ENCODE data around the gene RAF1. TPM values are rescaled to one million over a fixed set of nuclear protein-coding genes. Genes with fewer than 3 reads are reported as not detected.

RAF1 gene
- total and polyA plus RNA-seq, 2 of the 13 experiments (the other 11 are each of a cell fraction or from before 2014, with no cell fraction given): 72.2 to 91.4 TPM

DNA sequence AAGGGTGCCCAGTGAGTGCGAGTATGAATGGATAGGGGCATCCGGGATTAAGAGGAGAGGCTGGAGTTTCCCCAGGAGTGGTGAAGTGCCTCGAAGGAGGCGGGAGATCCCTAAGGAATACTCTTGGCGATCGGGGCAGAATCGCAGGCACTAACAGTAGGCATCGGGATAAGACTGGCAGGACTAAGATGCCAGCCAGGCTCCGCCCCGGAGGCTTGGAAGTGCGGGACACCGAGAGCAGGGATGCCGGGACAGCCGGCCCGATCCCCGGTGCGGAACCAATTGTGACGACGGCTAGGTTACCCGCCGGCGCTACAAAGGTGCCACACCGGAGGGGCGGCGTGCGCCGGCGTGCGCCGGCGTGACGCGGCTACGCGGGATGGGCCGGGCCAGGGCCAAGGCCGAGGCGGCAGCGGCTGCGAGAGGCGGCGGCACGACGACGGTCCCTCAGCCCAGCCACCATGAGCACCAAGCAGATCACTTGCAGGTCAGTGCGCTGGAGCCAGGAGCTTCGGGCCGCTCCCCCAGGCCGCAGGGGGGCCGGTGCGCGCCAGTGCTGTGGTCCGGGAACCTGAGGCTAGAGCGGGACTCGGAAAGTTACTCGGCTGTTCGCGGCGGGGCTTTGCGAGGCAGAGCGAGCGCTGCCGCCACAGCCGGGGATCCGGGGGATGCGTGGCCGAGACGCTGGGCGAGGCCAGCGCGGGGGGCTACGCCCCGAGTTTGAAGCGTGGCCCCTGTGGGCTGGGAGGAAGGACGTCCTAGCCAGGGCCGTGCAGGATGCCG, 107.0 kb downstream of the RAF1 start, which contains the start of gene MKRN2 (continued):
- TF ChIP-seq PAX8 (CRISPR knock-in tag; IDR thresholded peaks at IDR 0.05; ENCODE audit: borderline replicate concordance) (peak; percentile 81; the same call in 1 of the 2 replicates), RFXANK (CRISPR knock-in tag; IDR thresholded peaks at IDR 0.05) (no peak), ETV5 (CRISPR knock-in tag; IDR thresholded peaks at IDR 0.05; ENCODE audit: borderline replicate concordance) (peak; percentile 60), TP53 (CRISPR knock-in tag; conservative IDR thresholded peaks at IDR 0.05) (0 out of 2 replicates have a peak, but pooled peaks have one; percentile 53), MTA1 (CRISPR knock-in tag; IDR thresholded peaks at IDR 0.05; ENCODE audit: borderline replicate concordance) (peak; percentile 42; the same call in 1 of the 2 replicates), KAT8 (CRISPR knock-in tag; IDR thresholded peaks at IDR 0.05) (peak; percentile 92), ZNF678 (CRISPR knock-in tag; IDR thresholded peaks at IDR 0.05) (0 out of 2 replicates have a peak, but pooled peaks have one; percentile 78), NFATC3 (CRISPR knock-in tag; IDR thresholded peaks at IDR 0.05) (no peak), KLF11 (CRISPR knock-in tag; IDR thresholded peaks at IDR 0.05) (no peak), PHF20 (CRISPR knock-in tag; IDR thresholded peaks at IDR 0.05) (peak; percentile 88), ZNF142 (CRISPR knock-in tag; IDR thresholded peaks at IDR 0.05) (peak; percentile 56; the same call in 1 of the 2 replicates), ZNF780A (CRISPR knock-in tag; IDR thresholded peaks at IDR 0.05) (no peak), KLF12 (CRISPR knock-in tag; IDR thresholded peaks at IDR 0.05; ENCODE audit: borderline replicate concordance) (peak; percentile 96), PLRG1 (conservative IDR thresholded peaks at IDR 0.05) (no peak), TARDBP (CRISPR knock-in tag; IDR thresholded peaks at IDR 0.05) (no peak; the same call in 1 of the 2 replicates)
- TF ChIP-seq, protein P1, sequence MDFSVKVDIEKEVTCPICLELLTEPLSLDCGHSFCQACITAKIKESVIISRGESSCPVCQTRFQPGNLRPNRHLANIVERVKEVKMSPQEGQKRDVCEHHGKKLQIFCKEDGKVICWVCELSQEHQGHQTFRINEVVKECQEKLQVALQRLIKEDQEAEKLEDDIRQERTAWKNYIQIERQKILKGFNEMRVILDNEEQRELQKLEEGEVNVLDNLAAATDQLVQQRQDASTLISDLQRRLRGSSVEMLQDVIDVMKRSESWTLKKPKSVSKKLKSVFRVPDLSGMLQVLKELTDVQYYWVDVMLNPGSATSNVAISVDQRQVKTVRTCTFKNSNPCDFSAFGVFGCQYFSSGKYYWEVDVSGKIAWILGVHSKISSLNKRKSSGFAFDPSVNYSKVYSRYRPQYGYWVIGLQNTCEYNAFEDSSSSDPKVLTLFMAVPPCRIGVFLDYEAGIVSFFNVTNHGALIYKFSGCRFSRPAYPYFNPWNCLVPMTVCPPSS (IDR thresholded peaks at IDR 0.05): no peak
- TF ChIP-seq, protein P2, sequence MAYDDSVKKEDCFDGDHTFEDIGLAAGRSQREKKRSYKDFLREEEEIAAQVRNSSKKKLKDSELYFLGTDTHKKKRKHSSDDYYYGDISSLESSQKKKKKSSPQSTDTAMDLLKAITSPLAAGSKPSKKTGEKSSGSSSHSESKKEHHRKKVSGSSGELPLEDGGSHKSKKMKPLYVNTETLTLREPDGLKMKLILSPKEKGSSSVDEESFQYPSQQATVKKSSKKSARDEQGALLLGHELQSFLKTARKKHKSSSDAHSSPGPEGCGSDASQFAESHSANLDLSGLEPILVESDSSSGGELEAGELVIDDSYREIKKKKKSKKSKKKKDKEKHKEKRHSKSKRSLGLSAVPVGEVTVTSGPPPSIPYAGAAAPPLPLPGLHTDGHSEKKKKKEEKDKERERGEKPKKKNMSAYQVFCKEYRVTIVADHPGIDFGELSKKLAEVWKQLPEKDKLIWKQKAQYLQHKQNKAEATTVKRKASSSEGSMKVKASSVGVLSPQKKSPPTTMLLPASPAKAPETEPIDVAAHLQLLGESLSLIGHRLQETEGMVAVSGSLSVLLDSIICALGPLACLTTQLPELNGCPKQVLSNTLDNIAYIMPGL (CRISPR knock-in tag; IDR thresholded peaks at IDR 0.05; ENCODE audit: borderline replicate concordance in 1 of 2, low read depth in 1 of 2): peak; percentile 66 to 86
- TF ChIP-seq, protein P3, sequence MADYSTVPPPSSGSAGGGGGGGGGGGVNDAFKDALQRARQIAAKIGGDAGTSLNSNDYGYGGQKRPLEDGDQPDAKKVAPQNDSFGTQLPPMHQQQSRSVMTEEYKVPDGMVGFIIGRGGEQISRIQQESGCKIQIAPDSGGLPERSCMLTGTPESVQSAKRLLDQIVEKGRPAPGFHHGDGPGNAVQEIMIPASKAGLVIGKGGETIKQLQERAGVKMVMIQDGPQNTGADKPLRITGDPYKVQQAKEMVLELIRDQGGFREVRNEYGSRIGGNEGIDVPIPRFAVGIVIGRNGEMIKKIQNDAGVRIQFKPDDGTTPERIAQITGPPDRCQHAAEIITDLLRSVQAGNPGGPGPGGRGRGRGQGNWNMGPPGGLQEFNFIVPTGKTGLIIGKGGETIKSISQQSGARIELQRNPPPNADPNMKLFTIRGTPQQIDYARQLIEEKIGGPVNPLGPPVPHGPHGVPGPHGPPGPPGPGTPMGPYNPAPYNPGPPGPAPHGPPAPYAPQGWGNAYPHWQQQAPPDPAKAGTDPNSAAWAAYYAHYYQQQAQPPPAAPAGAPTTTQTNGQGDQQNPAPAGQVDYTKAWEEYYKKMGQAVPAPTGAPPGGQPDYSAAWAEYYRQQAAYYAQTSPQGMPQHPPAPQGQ (CRISPR knock-in tag; IDR thresholded peaks at IDR 0.05; ENCODE audit: borderline replicate concordance): no peak
